GM19467 (cell line): ENCODE measurements around the gene CABP4.

Source experiments
- ATAC-seq: cut with Tn5 transposase; IDR thresholded peaks from one replicate; pipeline ENCODE4 v1.9.1; 2021; ENCODE audit warnings: mild to moderate bottlenecking, moderate library complexity; ENCODE audit not compliant: unreplicated experiment

CABP4 gene

GRCh38 chr11:67455054-67455453 is at the start of gene CABP4:
CABP4 (plus strand) TSS chr11:67455354; CDS start chr11:67455424, 70 bp downstream.
- no peak for ATAC-seq

GRCh38 chr11:67405688-67406339 is 49.3 kb upstream of the CABP4 start:
- no peak for ATAC-seq

- no peak for ATAC-seq
These were observed 48.7 kb upstream of the CABP4 start for GRCh38 chr11:67406420-67406968.

GRCh38 chr11:67406969-67407687 is 48.0 kb upstream of the CABP4 start:
- no peak for ATAC-seq

GRCh38 chr11:67407688-67408163 is 47.4 kb upstream of the CABP4 start:
- no peak for ATAC-seq

GRCh38 chr11:67408437-67409200 is 46.5 kb upstream of the CABP4 start:
- no peak for ATAC-seq

GRCh38 chr11:67409261-67409666 is 45.9 kb upstream of the CABP4 start:
- no peak for ATAC-seq

GRCh38 chr11:67409781-67410368 is 45.3 kb upstream of the CABP4 start:
- ATAC-seq, result no peak

GRCh38 chr11:67410369-67410831 is 44.8 kb upstream of the CABP4 start:
- ATAC-seq, result no peak

- no peak for ATAC-seq
These were observed 44.0 kb upstream of the CABP4 start for GRCh38 chr11:67410984-67411784.

- ATAC-seq, result no peak
These were observed 43.4 kb upstream of the CABP4 start for GRCh38 chr11:67411785-67412152.

- no peak for ATAC-seq
These were observed 42.5 kb upstream of the CABP4 start for GRCh38 chr11:67412495-67413179.

GRCh38 chr11:67413266-67413849 is 41.8 kb upstream of the CABP4 start:
- ATAC-seq, result no peak

GRCh38 chr11:67415501-67416304 is 39.5 kb upstream of the CABP4 start, which contains the start of gene CARNS1:
CARNS1 (plus strand) TSS chr11:67415678; CDS start chr11:67416200, 522 bp downstream.
- no peak for ATAC-seq

GRCh38 chr11:67416416-67417335 is 38.5 kb upstream of the CABP4 start:
- ATAC-seq, result no peak

GRCh38 chr11:67417425-67417824 is 37.7 kb upstream of the CABP4 start:
- ATAC-seq, result no peak
